Bronchial epithelial cell (primary cell): Measurements from ENCODE around the gene CIDEC. TPM values are rescaled to one million over a fixed set of nuclear protein-coding genes. Genes with fewer than 3 reads are reported as not detected.

Source experiments
- DNase-seq: peaks from one replicate; pipeline ENCODE4 v3.0.0-alpha.2; 2010; ENCODE audit warnings: low read depth
- FAIRE-seq: peaks from 2 replicates; lab custom pipeline; 2011; peaks lifted over from hg19 to GRCh38; lab: Jason Lieb, UNC
- H3K27me3 ChIP-seq: 2 replicates; pipeline ENCODE4 v1.5.1; 2011; ENCODE audit warnings: low read length; ENCODE audit not compliant: control insufficient read depth, insufficient read depth
- H3K36me3 ChIP-seq: 2 replicates; pipeline ENCODE4 v1.5.1; 2011; ENCODE audit warnings: low read length; ENCODE audit not compliant: control insufficient read depth, insufficient read depth
- H3K4me3 ChIP-seq: 2 replicates; pipeline ENCODE4 v1.5.1; 2011; ENCODE audit warnings: mild to moderate bottlenecking, low read depth, low read length, control low read depth
- CTCF ChIP-seq: IDR thresholded peaks from 2 replicates; pipeline ENCODE4 v1.5.1; 2011; ENCODE audit warnings: mild to moderate bottlenecking, moderate library complexity, low read length, control low read depth, inconsistent platforms; ENCODE audit not compliant: insufficient read depth, severe bottlenecking
- total RNA-seq: library from RNA; depleted of rRNA; stranded (reverse); fragments of >200 nt; gene quantifications from 2 replicates; pipeline ENCODE4 v1.2.1, GENCODE V29; 2014

Gene CIDEC
- total RNA-seq, 1 donor from 2014 or later, result not detected

GRCh38 chr3:9846931-9847488, 33.0 kb downstream of the CIDEC start:
- no peak for TF ChIP-seq CTCF
- H3K4me3 ChIP-seq, result no peak overlapping the region
- no peak for FAIRE-seq
- no peaks in the 10 kb centered on the region for H3K36me3 ChIP-seq
- no peak for DNase-seq
- H3K27me3 ChIP-seq, result no peaks in the 10 kb centered on the region

GRCh38 chr3:9846231-9846630, 33.8 kb downstream of the CIDEC start:
- no peak for DNase-seq
- peaks cover 1% of the 10 kb centered on the region for H3K36me3 ChIP-seq
- no peaks in the 10 kb centered on the region for H3K27me3 ChIP-seq
- no peak for FAIRE-seq
- no peak for TF ChIP-seq CTCF
- H3K4me3 ChIP-seq, result no peak overlapping the region

- peaks cover 13% of the 10 kb centered on the region for H3K36me3 ChIP-seq
- no peak for FAIRE-seq
These were observed 36.2 kb downstream of the CIDEC start, which contains the start of gene RPUSD3 for GRCh38 chr3:9843715-9844438. Gene RPUSD3, minus strand, starts transcription at chr3:9844008. Its CDS starts 18 bp downstream, at chr3:9843990.

GRCh38 chr3:9841015-9841414, 39.0 kb downstream of the CIDEC start:
- Histone ChIP-seq H3K36me3 (peaks cover 19% of the 10 kb centered on the region), H3K4me3 (no peak overlapping the region), H3K27me3 (no peaks in the 10 kb centered on the region)
- no peak for TF ChIP-seq CTCF
- FAIRE-seq, result no peak
- DNase-seq, result no peak

More at GRCh38 chr3:9843715-9844438, 36.2 kb downstream of the CIDEC start, which contains the start of gene RPUSD3:
- Histone ChIP-seq H3K4me3 (peak within 1 kb of the TSS; percentile 72), H3K27me3 (no peaks in the 10 kb centered on the region)
- TF ChIP-seq CTCF, result no peak
- DNase-seq, result peak; percentile 83

GRCh38 chr3:9838856-9839255, 41.2 kb downstream of the CIDEC start:
- H3K36me3 ChIP-seq, result peaks cover 26% of the 10 kb centered on the region

More at GRCh38 chr3:9838856-9839255, 41.2 kb downstream of the CIDEC start:
- DNase-seq (no peak), FAIRE-seq (no peak)
- Histone ChIP-seq H3K4me3 (no peak overlapping the region), H3K27me3 (no peaks in the 10 kb centered on the region)
- TF ChIP-seq CTCF, result no peak
